Liver (tissue), 9 donors: Measurements from ENCODE around the gene GNG7. TPM values are rescaled to one million over a fixed set of nuclear protein-coding genes. Genes with fewer than 3 reads are reported as not detected.

ENCODE experiments used
- DNase-seq: peaks from one replicate; pipeline ENCODE4 v3.0.0-alpha.2; 2017; ENCODE audit warnings: low spot score
- H3K27ac ChIP-seq, 2 donors: one replicate each; pipeline ENCODE4 v1.7.0; 2013; ENCODE audit warnings: inconsistent platforms in 2 of 2, low read length in 2 of 2, control low read depth in 1 of 2, low read depth in 1 of 2, mild to moderate bottlenecking in 1 of 2
- H3K27me3 ChIP-seq, 4 donors: one replicate each; pipeline versions ENCODE4 v1.6.1 to v1.7.0; 2013; ENCODE audit warnings: low read length in 3 of 4, inconsistent platforms in 1 of 4, mild to moderate bottlenecking in 1 of 4, moderate library complexity in 1 of 4; ENCODE audit not compliant: control insufficient read depth in 4 of 4, insufficient read depth in 4 of 4
- H3K36me3 ChIP-seq, 4 donors: one replicate each; pipeline versions ENCODE4 v1.6.1 to v1.7.0; 2013; ENCODE audit warnings: low read length in 3 of 4, mild to moderate bottlenecking in 3 of 4, low read depth in 1 of 4, moderate library complexity in 1 of 4; ENCODE audit not compliant: control insufficient read depth in 4 of 4, insufficient read depth in 3 of 4
- H3K4me1 ChIP-seq, 4 donors: one replicate each; pipeline versions ENCODE4 v1.6.1 to v1.7.0; 2013; ENCODE audit warnings: low read length in 3 of 4, mild to moderate bottlenecking in 3 of 4, moderate library complexity in 1 of 4; ENCODE audit not compliant: control insufficient read depth in 4 of 4, insufficient read depth in 4 of 4
- H3K4me3 ChIP-seq, 3 donors: one replicate each; pipeline versions ENCODE4 v1.6.1 to v1.7.0; 2013; ENCODE audit warnings: low read length in 3 of 3, control low read depth in 1 of 3, low read depth in 1 of 3, mild to moderate bottlenecking in 1 of 3
- H3K9ac ChIP-seq, 2 donors: one replicate each; pipeline ENCODE4 v1.7.0; 2013; ENCODE audit warnings: low read length in 2 of 2, mild to moderate bottlenecking in 2 of 2, moderate library complexity in 2 of 2, control low read depth in 1 of 2, low read depth in 1 of 2
- H3K9me3 ChIP-seq, 4 donors: one replicate each; pipeline versions ENCODE4 v1.6.1 to v1.7.0; 2013; ENCODE audit warnings: low read length in 3 of 4; ENCODE audit not compliant: control insufficient read depth in 4 of 4
- ATF3 ChIP-seq: IDR thresholded peaks from 2 replicates; pipeline ENCODE4 v1.6.1; 2016; ENCODE audit warnings: antibody characterized with exemption
- CTCF ChIP-seq: fragments of 150-350 bp; IDR thresholded peaks from 2 replicates; pipeline ENCODE4 v1.5.1; 2017; ENCODE audit warnings: improper control_type of control experiment, low read depth, low read length; ENCODE audit not compliant: missing input control
- FOXA1 ChIP-seq: IDR thresholded peaks from 2 replicates; pipeline ENCODE4 v1.6.1; 2016; ENCODE audit warnings: antibody characterized with exemption
- FOXA2 ChIP-seq: IDR thresholded peaks from 2 replicates; pipeline ENCODE4 v1.6.1; 2016; ENCODE audit warnings: antibody characterized with exemption
- GABPA ChIP-seq, 2 donors: IDR thresholded peaks in 1 of 2; conservative IDR thresholded peaks in 1 of 2; 2 replicates each; pipeline ENCODE4 v1.6.1; 2016; ENCODE audit warnings: antibody characterized with exemption in 2 of 2, mild to moderate bottlenecking in 1 of 2, moderate library complexity in 1 of 2
- HNF4A ChIP-seq, 2 donors: conservative IDR thresholded peaks; 2 replicates each; pipeline ENCODE4 v1.6.1; 2016; ENCODE audit warnings: antibody characterized with exemption in 2 of 2, mild to moderate bottlenecking in 2 of 2
- HNF4G ChIP-seq: IDR thresholded peaks from 2 replicates; pipeline ENCODE4 v1.6.1; 2016; ENCODE audit warnings: antibody characterized with exemption
- JUND ChIP-seq, 2 donors: IDR thresholded peaks; 2 replicates each; pipeline ENCODE4 v1.6.1; 2016; ENCODE audit warnings: antibody characterized with exemption in 2 of 2
- MAX ChIP-seq: IDR thresholded peaks from 2 replicates; pipeline ENCODE4 v1.6.1; 2016; ENCODE audit warnings: antibody characterized with exemption
- NR2F2 ChIP-seq: IDR thresholded peaks from 2 replicates; pipeline ENCODE4 v1.6.1; 2016; ENCODE audit warnings: antibody characterized with exemption
- RAD21 ChIP-seq, 2 donors: IDR thresholded peaks; 2 replicates each; pipeline ENCODE4 v1.6.1; 2016; ENCODE audit warnings: antibody characterized with exemption in 2 of 2, mild to moderate bottlenecking in 2 of 2
- REST ChIP-seq: IDR thresholded peaks from 2 replicates; pipeline ENCODE4 v1.6.1; 2016; ENCODE audit warnings: antibody characterized with exemption, mild to moderate bottlenecking
- RXRA ChIP-seq, 2 donors: IDR thresholded peaks; 2 replicates each; pipeline ENCODE4 v1.6.1; 2017 to 2018; ENCODE audit warnings: antibody characterized with exemption in 2 of 2, mild to moderate bottlenecking in 1 of 2
- SP1 ChIP-seq: IDR thresholded peaks from 2 replicates; pipeline ENCODE4 v1.6.1; 2018; ENCODE audit warnings: antibody characterized with exemption, mild to moderate bottlenecking
- TAF1 ChIP-seq: conservative IDR thresholded peaks from 2 replicates; pipeline ENCODE4 v1.6.1; 2016; ENCODE audit warnings: antibody characterized with exemption, mild to moderate bottlenecking
- YY1 ChIP-seq: IDR thresholded peaks from 2 replicates; pipeline ENCODE4 v1.6.1; 2016; ENCODE audit warnings: antibody characterized with exemption, mild to moderate bottlenecking
- ZBTB33 ChIP-seq: IDR thresholded peaks from 2 replicates; pipeline ENCODE4 v1.6.1; 2016; ENCODE audit warnings: antibody characterized with exemption
- WGBS: extraction: QIAGEN DNeasy Blood & Tissue Kit; methylation state at CpG from one replicate; pipeline ENCODE4 v1.1.7; 2013; 5-methylcytosine and 5-hydroxymethylcytosine counted together
- polyA plus RNA-seq, 2 donors: library from polyadenylated mRNA; stranded (reverse) in 1 of 2; unstranded in 1 of 2; fragments of 200-250 nt in 1 of 2; fragments of >200 nt in 1 of 2; fragmentation: Nextera tagmentation in 1 of 2; extraction: Ambion mirVana in 1 of 2; gene quantifications; one replicate each; pipeline versions ENCODE4 v1.2.1 to v1.2.3, GENCODE V29; 2013 to 2015
- total RNA-seq, 2 donors: library from RNA; depleted of rRNA; stranded (reverse); fragments of >200 nt; gene quantifications; one replicate each; pipeline ENCODE4 v1.2.3, GENCODE V29; 2014
- donor health status: healthy.
- donor health status: healthy.
- donor health status: healthy.
- donor health status: healthy.
- donor health status: healthy.

The GNG7 gene
- total and polyA plus RNA-seq, 4 donors: 0.75 to 1.9 (median 1.1) TPM

- Histone ChIP-seq H3K27me3 (no peaks in the 10 kb centered on the region), H3K9ac (peak overlapping the region; percentile 8 to 43), H3K4me1 (peaks cover 4 to 31% (median 20%) of the 10 kb centered on the region in 4 donors), H3K27ac (peak overlapping the region; percentile 90 to 93), H3K36me3 (no peaks in the 10 kb centered on the region), H3K4me3 (no peak overlapping the region), H3K9me3 (no peaks in the 10 kb centered on the region)
- no peak for DNase-seq
- WGBS: 87% methylated on average over 32 of the region's 32 CpGs
- TF ChIP-seq GABPA (IDR thresholded peaks at IDR 0.05 in 1 of 2, conservative IDR thresholded peaks at IDR 0.05 in 1 of 2): no peak
- no peak for TF ChIP-seq CTCF
- TF ChIP-seq ZBTB33: no peak
- TF ChIP-seq FOXA1: no peak
- no peak for TF ChIP-seq RAD21 (IDR thresholded peaks at IDR 0.05)
- no peak for TF ChIP-seq SP1
- TF ChIP-seq REST: no peak
- TF ChIP-seq JUND (IDR thresholded peaks at IDR 0.05): no peak
- no peak for TF ChIP-seq HNF4A (conservative IDR thresholded peaks at IDR 0.05)
- TF ChIP-seq NR2F2: no peak
- no peak for TF ChIP-seq MAX
- no peak for TF ChIP-seq FOXA2
These were observed 115.3 kb downstream of the GNG7 start for GRCh38 chr19:2587001-2587719.

- no peak overlapping the region for H3K27ac ChIP-seq
- no peak for DNase-seq
- H3K4me3 ChIP-seq: no peak overlapping the region
- peaks cover 4 to 22% (median 14%) of the 10 kb centered on the region in 4 donors for H3K4me1 ChIP-seq
- H3K9ac ChIP-seq: no peak overlapping the region
- H3K27me3 ChIP-seq: no peaks in the 10 kb centered on the region
- 93% methylated on average over 9 of the region's 9 CpGs for WGBS
- H3K36me3 ChIP-seq: no peaks in the 10 kb centered on the region
- H3K9me3 ChIP-seq: no peaks in the 10 kb centered on the region
- TF ChIP-seq RAD21 (IDR thresholded peaks at IDR 0.05) (no peak), GABPA (IDR thresholded peaks at IDR 0.05 in 1 of 2, conservative IDR thresholded peaks at IDR 0.05 in 1 of 2) (no peak), ZBTB33 (no peak), FOXA1 (no peak), HNF4G (no peak), YY1 (no peak), NR2F2 (no peak), TAF1 (no peak), HNF4A (conservative IDR thresholded peaks at IDR 0.05) (no peak), RXRA (IDR thresholded peaks at IDR 0.05) (no peak), ATF3 (no peak), MAX (no peak), SP1 (no peak), FOXA2 (no peak), JUND (IDR thresholded peaks at IDR 0.05) (no peak), CTCF (no peak)
These were observed 116.3 kb downstream of the GNG7 start for GRCh38 chr19:2586196-2586595.
